ENCODE measurements around the gene SLC16A10. TPM values are rescaled to one million over a fixed set of nuclear protein-coding genes. Genes with fewer than 3 reads are reported as not detected.

The SLC16A10 gene
- polyA plus RNA-seq, 3 donors: 0.05 to 0.15 TPM; not detected in 1

GRCh38 chr6:111148110-111148509 lies 60.8 kb downstream of the SLC16A10 start:
- Histone ChIP-seq H3K27me3 (ENCODE audit: control insufficient read depth in 2 of 2, insufficient read depth in 2 of 2, low read length in 2 of 2) (no peaks in the 10 kb centered on the region), H4K20me1 (ENCODE audit: insufficient read depth, low read length) (no peaks in the 10 kb centered on the region), H3K9me3 (replicated peaks in 1 of 2; ENCODE audit: control insufficient read depth in 1 of 2, insufficient read depth in 1 of 2, low read length in 2 of 2) (peaks cover 0 to 6% of the 10 kb centered on the region in 2 donors), H3K4me1 (ENCODE audit: control insufficient read depth in 1 of 2, insufficient read depth in 2 of 2, low read length in 2 of 2) (no peaks in the 10 kb centered on the region), H3K27ac (ENCODE audit: low read depth in 1 of 2, low read length in 2 of 2) (no peak overlapping the region), H3K9ac (ENCODE audit: insufficient read depth, low read length, poor library complexity, severe bottlenecking) (no peak overlapping the region), H3K4me3 (replicated peaks in 1 of 3; ENCODE audit: low read depth in 2 of 3, low read length in 3 of 3) (no peak overlapping the region), H3K36me3 (replicated peaks in 1 of 2; ENCODE audit: control insufficient read depth in 1 of 2, insufficient read depth in 2 of 2, low read length in 2 of 2) (no peaks in the 10 kb centered on the region), H2AFZ (ENCODE audit: insufficient read depth, low read depth, low read length, poor library complexity, severe bottlenecking) (no peak overlapping the region), H3K79me2 (ENCODE audit: insufficient read depth, low read length) (no peaks in the 10 kb centered on the region), H3K4me2 (replicated peaks; ENCODE audit: extremely low read depth, low read length, poor library complexity, severe bottlenecking) (no peak overlapping the region)
- WGBS (ENCODE audit: insufficient coverage): no CpG with 5 or more reads among the region's 1 CpG
- H3K27me3 Mint-ChIP-seq (ENCODE audit: low read depth in 3 of 3): peaks cover 0 to 1% (median 0%) of the 10 kb centered on the region in 3 donors
- intact Hi-C loops (cut with micrococcal nuclease): no loop called here
- no peaks in the 10 kb centered on the region for H3K4me1 Mint-ChIP-seq
- H3K4me3 Mint-ChIP-seq: no peak overlapping the region
- TF ChIP-seq CTCF (IDR thresholded peaks at IDR 0.05): no peak
- no peak overlapping the region for H3K27ac Mint-ChIP-seq
- no peaks in the 10 kb centered on the region for H3K36me3 Mint-ChIP-seq
- DNase-seq: no peak
- H3K9me3 Mint-ChIP-seq: peaks cover 0 to 5% (median 0%) of the 10 kb centered on the region in 7 donors

- Histone ChIP-seq H3K36me3 (replicated peaks in 1 of 2; ENCODE audit: control insufficient read depth in 1 of 2, insufficient read depth in 2 of 2, low read length in 2 of 2) (no peaks in the 10 kb centered on the region), H3K4me1 (ENCODE audit: control insufficient read depth in 1 of 2, insufficient read depth in 2 of 2, low read length in 2 of 2) (no peaks in the 10 kb centered on the region), H3K4me2 (replicated peaks; ENCODE audit: extremely low read depth, low read length, poor library complexity, severe bottlenecking) (no peak overlapping the region), H2AFZ (ENCODE audit: insufficient read depth, low read depth, low read length, poor library complexity, severe bottlenecking) (no peak overlapping the region), H3K79me2 (ENCODE audit: insufficient read depth, low read length) (no peaks in the 10 kb centered on the region), H3K9ac (ENCODE audit: insufficient read depth, low read length, poor library complexity, severe bottlenecking) (no peak overlapping the region), H3K4me3 (replicated peaks in 1 of 3; ENCODE audit: low read depth in 2 of 3, low read length in 3 of 3) (no peak overlapping the region), H3K27me3 (ENCODE audit: control insufficient read depth in 2 of 2, insufficient read depth in 2 of 2, low read length in 2 of 2) (no peaks in the 10 kb centered on the region), H3K9me3 (replicated peaks in 1 of 2; ENCODE audit: control insufficient read depth in 1 of 2, insufficient read depth in 1 of 2, low read length in 2 of 2) (no peaks in the 10 kb centered on the region), H3K27ac (ENCODE audit: low read depth in 1 of 2, low read length in 2 of 2) (no peak overlapping the region), H4K20me1 (ENCODE audit: insufficient read depth, low read length) (no peaks in the 10 kb centered on the region)
- WGBS (ENCODE audit: insufficient coverage): no CpG with 5 or more reads among the region's 1 CpG
- peaks cover 0 to 3% (median 0%) of the 10 kb centered on the region in 7 donors for H3K9me3 Mint-ChIP-seq
- no peaks in the 10 kb centered on the region for H3K4me1 Mint-ChIP-seq
- no peaks in the 10 kb centered on the region for H3K36me3 Mint-ChIP-seq
- H3K27me3 Mint-ChIP-seq (ENCODE audit: low read depth in 3 of 3): peaks cover 0 to 1% (median 0%) of the 10 kb centered on the region in 3 donors
- intact Hi-C loops (cut with micrococcal nuclease): no loop called here
- H3K27ac Mint-ChIP-seq: no peak overlapping the region
- TF ChIP-seq CTCF (IDR thresholded peaks at IDR 0.05): no peak
- DNase-seq: no peak
- no peak overlapping the region for H3K4me3 Mint-ChIP-seq
These were observed 63.3 kb downstream of the SLC16A10 start for GRCh38 chr6:111150577-111150976.

All from CD14-positive monocyte (primary cell).